Panc1 (cell line): Measurements from ENCODE around the gene CFAP74.

Experiments used
- CTCF ChIP-seq: fragments of 450-650 bp; IDR thresholded peaks from 2 replicates; pipeline ENCODE4 v1.5.1; 2017; ENCODE audit warnings: mild to moderate bottlenecking
- POLR2AphosphoS5 ChIP-seq: IDR thresholded peaks from 2 replicates; pipeline ENCODE4 v1.6.1; 2012; ENCODE audit warnings: mild to moderate bottlenecking, low read depth, low read length, moderate library complexity
- SIN3A ChIP-seq: IDR thresholded peaks from 2 replicates; pipeline ENCODE4 v1.6.1; 2012; ENCODE audit warnings: low read depth, mild to moderate bottlenecking, low read length, moderate library complexity, borderline replicate concordance; ENCODE audit not compliant: insufficient read depth

DNA sequence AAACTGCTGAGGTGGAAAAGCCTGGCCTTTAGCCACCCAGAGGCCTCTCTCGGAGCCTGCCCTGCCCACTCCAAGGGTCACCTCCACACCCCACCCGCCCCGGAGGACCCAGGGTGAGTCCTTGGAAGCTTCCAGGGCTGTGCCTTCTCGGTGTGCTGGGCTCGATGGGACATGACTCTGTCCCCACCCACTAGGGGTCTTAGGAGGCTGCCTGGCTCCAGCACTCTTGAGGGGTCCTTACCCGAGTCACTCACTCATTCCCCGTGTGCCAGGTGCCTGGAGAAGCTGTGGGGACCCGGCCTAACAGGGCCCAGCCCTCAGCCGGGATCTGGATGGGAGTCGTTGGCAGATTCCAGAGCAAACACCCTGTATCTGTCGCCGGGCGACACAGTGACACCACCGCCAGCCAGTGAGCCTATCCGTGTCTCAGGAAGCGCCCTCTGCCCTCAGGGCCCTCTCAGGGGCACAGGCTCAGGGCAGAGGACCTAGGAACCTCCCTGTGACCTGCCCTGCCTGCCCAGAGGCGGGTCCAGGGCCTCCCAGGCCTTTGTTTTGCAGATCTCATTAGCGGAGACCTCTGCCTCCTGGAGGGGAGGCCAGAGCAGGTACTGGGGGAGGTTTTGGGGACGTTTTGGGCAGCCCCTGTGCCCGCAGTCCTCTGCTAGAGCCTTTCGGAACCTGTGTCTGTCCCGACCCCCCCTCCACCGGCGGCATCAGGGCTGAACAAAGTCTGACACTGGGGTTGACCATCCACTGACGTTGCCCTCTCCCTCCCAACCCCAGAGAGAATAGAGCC, 43.6 kb upstream of the CFAP74 start:
- TF ChIP-seq CTCF = no peak
- TF ChIP-seq SIN3A = no peak
- no peak for TF ChIP-seq POLR2AphosphoS5
